Measurements from ENCODE around the gene FAM136A. TPM values are rescaled to one million over a fixed set of nuclear protein-coding genes. Genes with fewer than 3 reads are reported as not detected.
A peak's percentile ranks its signal among the peaks of the same experiment; 100 is the strongest.

FAM136A gene
- total RNA-seq, 1 donor from 2014 or later = 21.7 TPM

GRCh38 chr2:70340761-70341476 is 39.1 kb upstream of the FAM136A start:
- intact Hi-C loops (cut with DNase I) = loop anchor here (10.0 kb wide), 1 partner anchor 274 kb away; no protein-coding TSS in a partner anchor
- TF ChIP-seq, protein P1, sequence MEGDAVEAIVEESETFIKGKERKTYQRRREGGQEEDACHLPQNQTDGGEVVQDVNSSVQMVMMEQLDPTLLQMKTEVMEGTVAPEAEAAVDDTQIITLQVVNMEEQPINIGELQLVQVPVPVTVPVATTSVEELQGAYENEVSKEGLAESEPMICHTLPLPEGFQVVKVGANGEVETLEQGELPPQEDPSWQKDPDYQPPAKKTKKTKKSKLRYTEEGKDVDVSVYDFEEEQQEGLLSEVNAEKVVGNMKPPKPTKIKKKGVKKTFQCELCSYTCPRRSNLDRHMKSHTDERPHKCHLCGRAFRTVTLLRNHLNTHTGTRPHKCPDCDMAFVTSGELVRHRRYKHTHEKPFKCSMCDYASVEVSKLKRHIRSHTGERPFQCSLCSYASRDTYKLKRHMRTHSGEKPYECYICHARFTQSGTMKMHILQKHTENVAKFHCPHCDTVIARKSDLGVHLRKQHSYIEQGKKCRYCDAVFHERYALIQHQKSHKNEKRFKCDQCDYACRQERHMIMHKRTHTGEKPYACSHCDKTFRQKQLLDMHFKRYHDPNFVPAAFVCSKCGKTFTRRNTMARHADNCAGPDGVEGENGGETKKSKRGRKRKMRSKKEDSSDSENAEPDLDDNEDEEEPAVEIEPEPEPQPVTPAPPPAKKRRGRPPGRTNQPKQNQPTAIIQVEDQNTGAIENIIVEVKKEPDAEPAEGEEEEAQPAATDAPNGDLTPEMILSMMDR (IDR thresholded peaks at IDR 0.05) = peak; percentile 79

GRCh38 chr2:70340075-70340474 is 38.2 kb upstream of the FAM136A start:
- no peak for DNase-seq
- H3K27me3 ChIP-seq = no peaks in the 10 kb centered on the region
- H3K4me3 ChIP-seq = no peak overlapping the region
- H3K4me1 ChIP-seq = no peaks in the 10 kb centered on the region
- TF ChIP-seq, protein P1 (IDR thresholded peaks at IDR 0.05) = no peak
- ATAC-seq = no peak
- H3K9me3 ChIP-seq = no peaks in the 10 kb centered on the region
- no peak overlapping the region for H3K27ac ChIP-seq
- intact Hi-C loops (cut with DNase I) = loop anchor here (10.0 kb wide), 1 partner anchor 275 kb away; no protein-coding TSS in a partner anchor
- H3K36me3 ChIP-seq = no peaks in the 10 kb centered on the region

More at GRCh38 chr2:70340761-70341476, 39.1 kb upstream of the FAM136A start:
- no peaks in the 10 kb centered on the region for H3K27me3 ChIP-seq
- H3K9me3 ChIP-seq = no peaks in the 10 kb centered on the region
- DNase-seq (no peak), ATAC-seq (peak; percentile 92)
- no peak overlapping the region for H3K27ac ChIP-seq
- H3K4me3 ChIP-seq = no peak overlapping the region
- no peaks in the 10 kb centered on the region for H3K36me3 ChIP-seq
- no peaks in the 10 kb centered on the region for H3K4me1 ChIP-seq

GRCh38 chr2:70336552-70336951 is 34.7 kb upstream of the FAM136A start:
- DNase-seq (no peak), ATAC-seq (no peak)
- Histone ChIP-seq H3K36me3 (no peaks in the 10 kb centered on the region), H3K27ac (no peak overlapping the region), H3K4me1 (no peaks in the 10 kb centered on the region), H3K27me3 (no peaks in the 10 kb centered on the region), H3K4me3 (no peak overlapping the region), H3K9me3 (no peaks in the 10 kb centered on the region)
- TF ChIP-seq, protein P1 (IDR thresholded peaks at IDR 0.05) = no peak
- intact Hi-C loops (cut with DNase I) = no loop called here

DNA sequence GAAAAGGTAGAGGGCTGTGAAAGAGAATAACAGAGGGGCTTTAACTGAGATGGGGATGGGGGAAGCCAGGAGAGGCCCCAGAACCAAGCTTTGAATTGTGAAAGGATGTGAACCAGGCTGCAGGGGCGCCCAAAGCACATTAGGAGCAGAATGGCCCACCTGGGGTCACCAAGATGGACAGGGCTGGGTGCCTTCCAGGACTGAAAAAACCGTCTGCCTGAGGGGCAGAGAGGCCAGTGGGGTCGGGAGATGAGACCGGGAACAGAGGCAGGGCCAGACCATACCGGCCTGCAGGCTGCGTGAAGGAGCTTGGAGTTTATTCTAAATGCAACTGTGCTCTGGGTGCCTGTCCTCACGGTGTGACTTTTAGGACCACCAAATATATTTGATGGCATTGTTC is 29.1 kb upstream of the FAM136A start:
- no peaks in the 10 kb centered on the region for H3K27me3 ChIP-seq
- TF ChIP-seq, protein P1 (IDR thresholded peaks at IDR 0.05) = no peak
- intact Hi-C loops (cut with DNase I) = no loop called here
- H3K4me3 ChIP-seq = no peak overlapping the region
- no peaks in the 10 kb centered on the region for H3K9me3 ChIP-seq
- H3K36me3 ChIP-seq = no peaks in the 10 kb centered on the region
- H3K27ac ChIP-seq = no peak overlapping the region
- DNase-seq (no peak), ATAC-seq (no peak)
- H3K4me1 ChIP-seq = no peaks in the 10 kb centered on the region

DNA sequence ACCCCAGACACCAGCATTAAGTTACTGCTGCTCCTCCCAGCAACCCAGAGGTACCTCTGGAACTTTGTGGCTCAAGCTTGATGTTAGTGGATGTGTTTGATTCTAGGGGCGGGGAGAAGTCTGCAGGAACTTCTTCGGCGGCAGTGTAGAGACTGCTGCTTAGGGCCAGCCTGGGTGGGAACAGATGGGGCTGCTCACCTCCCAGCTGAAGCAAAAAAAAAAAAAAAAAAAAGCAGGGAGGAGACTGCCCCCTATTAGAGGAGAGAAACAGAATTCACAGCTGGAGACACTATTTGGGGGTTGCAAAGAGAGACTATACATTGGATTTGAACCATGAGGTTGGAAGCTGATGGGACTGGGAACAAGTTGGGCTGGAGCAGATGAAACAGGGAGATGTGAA is 28.6 kb upstream of the FAM136A start:
- TF ChIP-seq, protein P1 (IDR thresholded peaks at IDR 0.05) = no peak
- Histone ChIP-seq H3K4me1 (no peaks in the 10 kb centered on the region), H3K36me3 (no peaks in the 10 kb centered on the region), H3K9me3 (no peaks in the 10 kb centered on the region), H3K27ac (no peak overlapping the region), H3K27me3 (no peaks in the 10 kb centered on the region), H3K4me3 (no peak overlapping the region)
- DNase-seq = no peak
- no peak for ATAC-seq
- intact Hi-C loops (cut with DNase I) = no loop called here

Measured in upper lobe of right lung (tissue), 1 donor.